Upper lobe of right lung (tissue), 1 donor: ENCODE measurements around the gene ITPRIPL2. TPM values are rescaled to one million over a fixed set of nuclear protein-coding genes. Genes with fewer than 3 reads are reported as not detected.

Experiments used
- ATAC-seq: fragments of 200-7000 bp; cut with Tn5 transposase; one replicate; pipeline ENCODE4 v1.9.1; 2020; ENCODE audit warnings: mild to moderate bottlenecking, moderate library complexity
- DNase-seq: peaks from one replicate; pipeline ENCODE4 v3.0.0-alpha.2; 2020
- H3K27ac ChIP-seq: fragments of 200-600 bp; one replicate; pipeline ENCODE4 v1.8.0; 2022
- H3K27me3 ChIP-seq: fragments of 200-600 bp; one replicate; pipeline ENCODE4 v1.8.0; 2022; ENCODE audit warnings: mild to moderate bottlenecking
- H3K36me3 ChIP-seq: fragments of 200-600 bp; one replicate; pipeline ENCODE4 v1.8.0; 2022
- H3K4me1 ChIP-seq: fragments of 200-600 bp; one replicate; pipeline ENCODE4 v1.8.0; 2022
- H3K4me3 ChIP-seq: fragments of 200-600 bp; one replicate; pipeline ENCODE4 v1.8.0; 2022; ENCODE audit warnings: mild to moderate bottlenecking
- H3K9me3 ChIP-seq: fragments of 200-600 bp; one replicate; pipeline ENCODE4 v1.8.0; 2022
- intact Hi-C: fragments of 100-400 bp; cut with DNase I; formaldehyde crosslinking; loops from one replicate; pipeline ENCODE4 v1.11.0; 2022
- total RNA-seq: library from RNA; stranded (reverse); fragmentation: NEBNext Ultra II Directional; extraction: Animal tissue kit (Norgen Biotek cat#: 25700); gene quantifications from one replicate; pipeline ENCODE4 v1.2.1, GENCODE V29; 2021
- TF ChIP-seq, protein P1 (sequence below): fragments of 200-600 bp; IDR thresholded peaks from one replicate; pipeline ENCODE4 v1.8.0; 2022; ENCODE audit warnings: antibody characterized with exemption
- donor health status: DM: no; HTN: yes; CAD: no; lungs with severe emphysema.

Gene ITPRIPL2
- total RNA-seq, 1 donor from 2014 or later: 68.9 TPM

DNA sequence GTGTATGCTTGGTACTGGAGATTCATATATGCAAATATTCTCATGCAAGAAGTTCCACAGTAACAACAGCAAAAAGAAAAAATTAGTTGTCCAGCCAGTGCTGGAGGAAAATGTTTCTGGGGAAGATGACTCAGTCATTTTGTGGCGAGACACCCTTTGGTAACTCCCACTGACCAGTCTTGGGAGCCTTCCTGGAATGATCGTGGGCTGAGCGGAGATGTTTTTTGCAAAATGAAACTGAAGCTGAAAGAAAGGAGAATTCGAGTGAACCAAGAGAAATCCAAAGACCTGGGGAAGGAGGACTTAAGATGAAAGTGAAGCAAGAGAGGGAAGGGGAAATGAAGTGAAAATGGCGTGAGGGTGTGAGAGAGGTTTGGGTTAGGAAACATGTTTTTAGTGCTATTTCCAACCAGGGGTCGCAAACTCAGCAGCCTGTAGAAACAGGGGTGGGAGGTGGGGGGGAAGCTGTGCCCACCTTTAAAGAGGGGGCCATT, 5.2 kb downstream of the ITPRIPL2 start:
- ATAC-seq: peak; percentile 45
- Histone ChIP-seq H3K4me1 (peaks cover 66% of the 10 kb centered on the region), H3K27me3 (no peaks in the 10 kb centered on the region), H3K4me3 (peak overlapping the region; percentile 28), H3K9me3 (no peaks in the 10 kb centered on the region), H3K27ac (peak overlapping the region; percentile 80), H3K36me3 (peaks cover 18% of the 10 kb centered on the region)
- intact Hi-C loops: no loop called here
- TF ChIP-seq, protein P1, sequence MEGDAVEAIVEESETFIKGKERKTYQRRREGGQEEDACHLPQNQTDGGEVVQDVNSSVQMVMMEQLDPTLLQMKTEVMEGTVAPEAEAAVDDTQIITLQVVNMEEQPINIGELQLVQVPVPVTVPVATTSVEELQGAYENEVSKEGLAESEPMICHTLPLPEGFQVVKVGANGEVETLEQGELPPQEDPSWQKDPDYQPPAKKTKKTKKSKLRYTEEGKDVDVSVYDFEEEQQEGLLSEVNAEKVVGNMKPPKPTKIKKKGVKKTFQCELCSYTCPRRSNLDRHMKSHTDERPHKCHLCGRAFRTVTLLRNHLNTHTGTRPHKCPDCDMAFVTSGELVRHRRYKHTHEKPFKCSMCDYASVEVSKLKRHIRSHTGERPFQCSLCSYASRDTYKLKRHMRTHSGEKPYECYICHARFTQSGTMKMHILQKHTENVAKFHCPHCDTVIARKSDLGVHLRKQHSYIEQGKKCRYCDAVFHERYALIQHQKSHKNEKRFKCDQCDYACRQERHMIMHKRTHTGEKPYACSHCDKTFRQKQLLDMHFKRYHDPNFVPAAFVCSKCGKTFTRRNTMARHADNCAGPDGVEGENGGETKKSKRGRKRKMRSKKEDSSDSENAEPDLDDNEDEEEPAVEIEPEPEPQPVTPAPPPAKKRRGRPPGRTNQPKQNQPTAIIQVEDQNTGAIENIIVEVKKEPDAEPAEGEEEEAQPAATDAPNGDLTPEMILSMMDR: no peak
- DNase-seq: no peak

DNA sequence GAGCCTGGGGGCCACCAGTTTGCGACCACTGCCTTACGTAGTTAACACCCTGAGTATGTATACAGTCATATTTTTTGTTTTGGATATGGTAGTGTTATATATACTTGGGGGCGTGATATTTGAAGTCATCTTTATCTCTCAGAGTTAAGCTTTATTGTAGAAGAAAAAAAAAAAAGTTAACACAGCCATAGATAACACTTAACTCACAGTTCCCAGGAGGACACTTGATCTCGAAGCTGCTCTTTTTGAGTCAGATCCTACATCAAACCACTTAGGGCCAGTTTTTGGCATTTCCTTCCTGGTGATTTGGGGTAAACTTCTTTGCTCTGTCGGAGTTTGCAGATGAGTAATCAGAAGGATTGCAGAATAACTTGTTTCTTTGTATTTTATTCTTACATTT, 5.8 kb downstream of the ITPRIPL2 start:
- Histone ChIP-seq H3K36me3 (peaks cover 18% of the 10 kb centered on the region), H3K4me1 (peaks cover 66% of the 10 kb centered on the region), H3K9me3 (no peaks in the 10 kb centered on the region), H3K27ac (peak overlapping the region; percentile 80), H3K4me3 (peak overlapping the region; percentile 28), H3K27me3 (no peaks in the 10 kb centered on the region)
- TF ChIP-seq, protein P1: no peak
- intact Hi-C loops: no loop called here
- ATAC-seq (no peak), DNase-seq (no peak)

DNA sequence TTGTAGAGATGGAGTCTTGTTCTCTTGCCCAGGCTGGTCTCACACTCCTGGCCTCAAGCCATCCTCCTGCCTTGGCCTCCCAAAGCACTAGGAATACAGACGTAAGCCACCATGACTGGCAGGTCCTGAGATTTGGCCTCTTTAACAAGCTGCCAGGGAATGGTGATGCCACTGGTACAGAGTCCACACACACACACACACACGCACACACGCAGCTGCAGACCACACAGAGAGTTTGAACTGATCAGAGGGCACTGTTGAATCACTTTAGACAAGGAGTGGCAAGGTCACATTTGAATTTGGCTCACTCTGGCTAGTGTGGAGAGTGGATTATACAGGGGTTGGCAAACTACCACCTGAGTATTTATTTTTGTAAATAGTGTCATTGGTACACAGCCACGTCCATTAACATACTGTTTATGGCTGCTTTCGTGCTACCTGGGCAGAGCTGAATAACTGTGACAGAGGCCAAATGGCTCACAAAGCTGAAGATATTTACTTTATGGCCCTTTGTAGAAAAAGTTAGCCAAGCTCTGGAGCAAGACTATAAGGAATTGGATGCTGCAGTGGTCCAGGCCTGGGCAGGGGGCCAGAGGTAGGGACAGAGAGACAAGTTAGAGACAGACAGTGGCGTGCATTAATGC, 9.9 kb downstream of the ITPRIPL2 start:
- Histone ChIP-seq H3K4me3 (no peak overlapping the region), H3K4me1 (peaks cover 30% of the 10 kb centered on the region), H3K36me3 (peaks cover 5% of the 10 kb centered on the region), H3K27ac (no peak overlapping the region), H3K9me3 (no peaks in the 10 kb centered on the region), H3K27me3 (no peaks in the 10 kb centered on the region)
- DNase-seq: no peak
- TF ChIP-seq, protein P1: no peak
- intact Hi-C loops: no loop called here
- ATAC-seq: no peak

DNA sequence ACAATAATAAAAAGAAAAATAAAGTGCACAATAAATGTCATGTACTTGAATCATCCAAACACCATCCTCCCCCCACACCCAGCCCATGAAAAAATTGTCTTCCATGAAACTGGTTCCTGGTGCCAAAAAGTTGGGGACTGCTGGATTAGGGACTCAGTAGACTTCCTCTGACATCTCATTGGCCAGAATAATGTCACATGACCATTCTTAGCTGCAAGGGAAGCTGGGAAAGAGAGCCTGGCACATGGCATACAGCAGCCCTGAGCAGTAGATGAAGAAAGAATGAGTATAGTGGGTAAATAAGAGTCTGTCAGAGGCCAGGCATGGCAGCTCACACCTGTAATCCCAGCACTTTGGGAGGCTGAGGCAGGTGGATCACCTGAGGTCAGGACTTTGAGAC, 12.5 kb downstream of the ITPRIPL2 start:
- no peak for ATAC-seq

DNA sequence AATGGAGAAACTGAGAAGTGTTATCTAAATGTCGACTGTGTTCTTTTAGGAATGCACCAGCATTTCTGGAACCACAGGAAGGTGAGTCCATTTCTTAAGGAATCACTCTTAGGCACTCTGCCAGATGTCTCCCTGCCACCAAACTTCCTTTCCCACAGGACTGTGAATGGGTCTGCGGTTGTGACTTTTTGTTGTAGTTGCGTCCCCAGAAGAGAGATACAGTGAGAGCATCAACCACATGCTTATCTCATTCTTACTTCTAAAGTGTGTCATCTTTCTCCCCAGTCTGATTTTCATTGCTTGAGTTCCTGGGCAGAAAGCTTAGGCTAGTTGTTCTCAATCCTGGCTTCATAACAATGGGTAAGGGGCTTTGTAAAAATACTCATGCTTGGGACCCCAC, 13.4 kb downstream of the ITPRIPL2 start:
- Histone ChIP-seq H3K36me3 (no peaks in the 10 kb centered on the region), H3K4me1 (peaks cover 35% of the 10 kb centered on the region), H3K9me3 (no peaks in the 10 kb centered on the region), H3K4me3 (no peak overlapping the region), H3K27me3 (no peaks in the 10 kb centered on the region), H3K27ac (no peak overlapping the region)
- ATAC-seq (no peak), DNase-seq (no peak)
- TF ChIP-seq, protein P1: no peak
- intact Hi-C loops: no loop called here

More for the DNA sequence above, 12.5 kb downstream of the ITPRIPL2 start:
- intact Hi-C loops: no loop called here
- TF ChIP-seq, protein P1: no peak
- Histone ChIP-seq H3K4me3 (no peak overlapping the region), H3K27me3 (no peaks in the 10 kb centered on the region), H3K27ac (no peak overlapping the region), H3K4me1 (peaks cover 32% of the 10 kb centered on the region), H3K9me3 (no peaks in the 10 kb centered on the region), H3K36me3 (no peaks in the 10 kb centered on the region)
- DNase-seq: no peak
